Stomach (tissue), 4 donors: ENCODE results near the gene NKIRAS1.

Experiments used
- EP300 ChIP-seq: sonication (generic); formaldehyde crosslinking; IDR thresholded peaks from one replicate; pipeline ENCODE4 v1.6.1; 2017; ENCODE audit warnings: antibody characterized with exemption
- POLR2A ChIP-seq, 4 donors: fragments of 450-650 bp; IDR thresholded peaks; one replicate each; pipeline ENCODE4 v1.6.1; 2016; ENCODE audit warnings: antibody characterized with exemption in 4 of 4, control low read depth in 2 of 4, mild to moderate bottlenecking in 1 of 4, moderate library complexity in 1 of 4
- POLR2AphosphoS5 ChIP-seq, 3 donors: sonication (generic); formaldehyde crosslinking; IDR thresholded peaks; one replicate each; pipeline ENCODE4 v1.6.1; 2016; ENCODE audit warnings: antibody characterized with exemption in 3 of 3
- TF ChIP-seq, protein P1 (sequence below), 7 experiments: fragments of 450-650 bp in 4 of 7; fragments of 200-600 bp in 3 of 7; sonication (generic) in 3 of 7; IDR thresholded peaks; one replicate each; pipeline ENCODE4 v1.5.1; 2016 to 2019; ENCODE audit warnings: antibody characterized with exemption in 7 of 7, control low read depth in 2 of 7, mild to moderate bottlenecking in 1 of 7

DNA sequence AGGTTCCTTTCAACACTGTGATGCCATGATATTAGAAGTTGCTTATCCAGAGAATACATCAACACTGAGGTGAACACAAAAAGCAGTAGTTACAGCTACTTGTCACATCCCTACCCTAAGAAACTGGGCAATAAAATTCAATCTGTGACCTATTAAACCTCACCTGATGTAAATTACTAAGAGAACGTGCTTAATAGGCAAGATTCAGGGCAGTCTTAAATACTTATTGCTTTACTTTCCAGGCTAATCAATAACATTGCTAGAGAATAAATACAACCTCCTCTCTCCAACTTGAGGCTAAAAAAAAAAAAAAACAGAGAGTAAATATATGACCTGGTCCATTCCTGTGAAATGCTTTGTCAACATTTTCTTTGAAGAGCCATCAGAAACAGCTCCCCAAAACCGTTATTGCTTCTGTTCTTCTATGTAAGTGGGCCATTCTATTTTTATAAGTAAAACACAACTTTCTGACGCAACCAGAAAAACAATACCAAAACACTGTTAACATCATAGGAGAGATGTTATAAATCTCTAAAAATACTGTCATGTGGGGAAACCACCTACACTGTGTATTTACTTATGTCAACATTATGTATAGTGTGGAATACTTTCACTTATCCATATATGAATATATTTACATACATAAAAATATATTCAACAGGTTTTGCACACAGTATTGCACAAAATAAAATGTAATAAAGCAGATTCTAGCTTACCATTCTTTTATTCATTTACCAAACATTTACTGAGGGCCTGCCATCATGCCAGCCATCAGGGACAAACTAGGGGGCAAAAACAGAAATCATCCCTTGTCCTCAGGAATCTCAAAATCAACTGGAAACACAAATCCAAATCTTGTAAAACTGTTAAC, 2.7 kb downstream of the NKIRAS1 start:
- TF ChIP-seq, protein P1, sequence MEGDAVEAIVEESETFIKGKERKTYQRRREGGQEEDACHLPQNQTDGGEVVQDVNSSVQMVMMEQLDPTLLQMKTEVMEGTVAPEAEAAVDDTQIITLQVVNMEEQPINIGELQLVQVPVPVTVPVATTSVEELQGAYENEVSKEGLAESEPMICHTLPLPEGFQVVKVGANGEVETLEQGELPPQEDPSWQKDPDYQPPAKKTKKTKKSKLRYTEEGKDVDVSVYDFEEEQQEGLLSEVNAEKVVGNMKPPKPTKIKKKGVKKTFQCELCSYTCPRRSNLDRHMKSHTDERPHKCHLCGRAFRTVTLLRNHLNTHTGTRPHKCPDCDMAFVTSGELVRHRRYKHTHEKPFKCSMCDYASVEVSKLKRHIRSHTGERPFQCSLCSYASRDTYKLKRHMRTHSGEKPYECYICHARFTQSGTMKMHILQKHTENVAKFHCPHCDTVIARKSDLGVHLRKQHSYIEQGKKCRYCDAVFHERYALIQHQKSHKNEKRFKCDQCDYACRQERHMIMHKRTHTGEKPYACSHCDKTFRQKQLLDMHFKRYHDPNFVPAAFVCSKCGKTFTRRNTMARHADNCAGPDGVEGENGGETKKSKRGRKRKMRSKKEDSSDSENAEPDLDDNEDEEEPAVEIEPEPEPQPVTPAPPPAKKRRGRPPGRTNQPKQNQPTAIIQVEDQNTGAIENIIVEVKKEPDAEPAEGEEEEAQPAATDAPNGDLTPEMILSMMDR (IDR thresholded peaks at IDR 0.05): no peak
- TF ChIP-seq POLR2A (IDR thresholded peaks at IDR 0.05): no peak
- TF ChIP-seq POLR2AphosphoS5 (IDR thresholded peaks at IDR 0.05): no peak
- no peak for TF ChIP-seq EP300
